HG03558 (cell line): ENCODE results near the gene TAF10.

Experiments
- ATAC-seq: cut with Tn5 transposase; IDR thresholded peaks from one replicate; pipeline ENCODE4 v1.9.1; 2021; ENCODE audit warnings: moderate number of reproducible peaks; ENCODE audit not compliant: unreplicated experiment; ENCODE audit errors: extremely low read depth

The TAF10 gene

GRCh38 chr11:6610591-6610990 is 1.4 kb downstream of the TAF10 start:
- no peak for ATAC-seq

DNA sequence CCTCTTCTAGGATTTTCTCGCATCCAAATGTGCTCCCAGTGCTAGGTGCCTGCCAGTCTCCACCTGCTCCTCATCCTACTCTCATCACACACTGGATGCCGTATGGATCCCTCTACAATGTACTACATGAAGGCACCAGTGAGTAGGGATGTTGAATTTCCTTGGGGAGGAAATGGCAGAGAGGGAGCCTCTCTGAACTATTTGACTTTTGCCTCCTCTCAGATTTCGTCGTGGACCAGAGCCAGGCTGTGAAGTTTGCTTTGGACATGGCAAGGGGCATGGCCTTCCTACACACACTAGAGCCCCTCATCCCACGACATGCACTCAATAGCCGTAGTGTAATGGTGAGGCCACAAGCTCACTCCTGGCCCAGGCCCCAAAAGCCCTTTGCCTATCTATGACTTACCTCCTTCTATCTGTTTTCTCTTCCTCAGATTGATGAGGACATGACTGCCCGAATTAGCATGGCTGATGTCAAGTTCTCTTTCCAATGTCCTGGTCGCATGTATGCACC is 2.5 kb downstream of the TAF10 start:
- ATAC-seq = no peak

GRCh38 chr11:6608726-6609501 is 3.1 kb downstream of the TAF10 start:
- no peak for ATAC-seq

- ATAC-seq = no peak
Measured at GRCh38 chr11:6608011-6608410, 4.0 kb downstream of the TAF10 start.

DNA sequence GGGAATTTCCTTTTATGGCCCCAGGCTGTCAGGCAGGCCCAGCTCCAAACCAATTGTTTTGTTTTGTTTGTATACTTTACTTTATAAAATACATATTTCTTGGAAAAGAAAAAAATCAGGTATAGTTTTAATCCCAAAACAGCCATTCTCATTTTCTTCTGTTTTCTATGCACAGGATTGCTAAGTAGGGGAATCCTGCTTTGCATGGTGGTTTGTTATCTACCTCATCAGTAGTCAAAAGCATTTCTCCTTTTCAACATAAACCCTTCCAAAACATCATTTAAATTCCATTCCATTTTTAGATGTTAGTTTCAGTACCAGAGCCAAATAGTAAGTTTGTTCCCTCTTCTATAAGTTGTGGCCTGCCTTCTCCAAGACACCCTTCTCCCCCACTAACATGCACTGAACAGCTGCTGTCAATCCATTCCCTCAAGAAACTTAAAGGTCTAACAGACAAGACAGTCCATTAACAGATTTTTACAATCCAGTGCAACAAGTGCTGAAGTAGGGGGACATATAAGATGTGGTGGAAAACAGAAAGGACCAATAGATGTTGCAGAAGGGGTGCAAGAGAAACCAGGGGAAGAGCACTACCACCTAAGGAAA is 4.7 kb downstream of the TAF10 start:
- ATAC-seq = no peak

GRCh38 chr11:6606471-6607189 is 5.4 kb downstream of the TAF10 start:
- ATAC-seq = peak; percentile 34

GRCh38 chr11:6604790-6605189 is 7.2 kb downstream of the TAF10 start:
- ATAC-seq = no peak

DNA sequence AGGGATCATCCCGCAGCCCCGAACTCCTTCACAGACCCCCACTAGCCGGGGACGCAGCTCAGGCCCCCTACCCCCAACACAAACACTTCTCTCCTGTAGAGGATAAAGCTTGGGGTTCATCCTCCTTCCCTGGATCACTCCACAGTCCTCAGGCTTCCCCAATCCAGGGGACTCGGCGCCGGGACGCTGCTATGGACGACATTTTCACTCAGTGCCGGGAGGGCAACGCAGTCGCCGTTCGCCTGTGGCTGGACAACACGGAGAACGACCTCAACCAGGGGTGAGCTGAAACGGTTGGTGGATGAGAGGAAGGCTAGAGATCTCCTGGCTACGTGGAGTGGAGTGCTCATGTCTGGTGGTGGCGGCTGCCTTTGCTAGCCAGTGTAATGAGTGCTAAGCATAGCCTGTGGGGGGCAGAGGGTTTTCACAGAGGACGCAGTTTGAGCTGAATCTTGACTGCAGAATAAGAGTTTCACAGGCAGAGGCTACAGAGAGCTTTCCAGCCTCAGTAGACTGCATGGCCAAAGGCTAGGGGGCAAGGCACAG is 7.9 kb downstream of the TAF10 start:
- ATAC-seq = peak; percentile 21

DNA sequence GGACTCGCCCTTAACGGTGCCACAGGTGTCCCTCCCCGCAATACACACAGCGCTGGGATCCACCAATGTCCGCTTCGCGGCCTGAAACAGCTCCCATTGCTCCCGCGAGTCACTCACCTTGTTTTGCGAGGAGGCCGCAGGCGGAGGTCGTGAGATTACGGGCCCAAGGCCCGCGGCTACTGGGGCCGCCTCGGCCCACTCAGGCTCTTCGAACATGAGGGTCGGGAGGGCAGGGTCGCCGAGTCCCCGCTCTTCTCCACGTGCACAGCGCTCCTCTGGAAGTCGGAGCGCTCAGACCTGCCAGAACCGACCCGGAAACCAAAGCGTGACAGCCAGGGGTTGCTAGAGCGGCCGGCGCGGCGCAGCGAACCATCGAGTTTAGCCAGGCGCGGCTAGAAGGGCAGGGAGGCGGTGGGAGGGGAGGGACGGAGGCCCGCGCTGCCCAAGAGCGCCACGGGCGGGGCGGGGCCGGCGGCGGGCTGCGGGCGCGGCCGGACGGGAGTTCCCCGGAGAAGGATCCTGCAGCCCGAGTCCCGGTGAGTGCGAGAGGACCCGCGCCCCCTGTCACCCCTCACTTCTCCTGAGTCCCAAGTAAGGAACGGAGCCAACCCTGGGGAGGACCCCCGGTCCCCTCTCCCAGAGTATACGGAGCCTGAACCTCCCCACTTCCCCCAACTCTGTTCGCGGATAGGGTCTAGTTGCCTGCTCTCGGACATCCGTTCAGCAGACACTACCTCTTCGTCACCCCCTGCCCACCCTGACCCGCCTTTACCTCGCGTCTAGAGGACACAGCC is 8.5 kb downstream of the TAF10 start, which contains the start of the genes ILK and RRP8:
Gene ILK (plus strand): TSS at position 488 of the 794 bp plus-strand sequence. CDS start 498 bp downstream, outside the sequence.
Gene RRP8 (minus strand): TSS at position 330 of the 794 bp plus-strand sequence. CDS start 114 bp downstream, at position 216.
- peak; percentile 49 for ATAC-seq

- no peak for ATAC-seq
Measured at GRCh38 chr11:6602096-6602940, 9.7 kb downstream of the TAF10 start.

- ATAC-seq = no peak
Measured at GRCh38 chr11:6601041-6601461, 11.0 kb downstream of the TAF10 start.

DNA sequence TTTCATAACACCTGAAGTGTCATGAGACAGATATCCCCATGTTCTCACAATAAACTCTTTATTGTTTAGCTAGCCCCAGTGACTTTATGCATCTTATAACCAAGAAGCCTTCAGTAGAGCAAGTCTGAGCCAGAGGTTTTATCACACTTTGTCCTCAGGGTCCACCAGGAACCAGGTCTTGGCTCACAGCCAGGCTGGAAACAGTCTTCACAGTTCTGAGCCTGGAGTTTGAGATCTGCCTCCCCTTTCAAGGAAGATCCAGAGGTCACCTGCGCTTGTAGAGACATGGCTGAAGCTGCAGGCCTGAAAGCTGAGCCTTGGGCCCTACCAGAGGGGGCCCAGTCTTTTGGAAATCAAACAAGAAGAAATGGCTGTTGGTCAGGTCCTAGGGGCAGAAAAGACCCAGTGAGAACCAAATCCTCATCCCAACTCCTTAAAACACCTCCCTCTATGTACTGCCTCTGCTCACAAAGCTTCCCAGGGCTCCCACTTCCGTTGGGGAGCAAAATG is 12.1 kb downstream of the TAF10 start:
- ATAC-seq = no peak

DNA sequence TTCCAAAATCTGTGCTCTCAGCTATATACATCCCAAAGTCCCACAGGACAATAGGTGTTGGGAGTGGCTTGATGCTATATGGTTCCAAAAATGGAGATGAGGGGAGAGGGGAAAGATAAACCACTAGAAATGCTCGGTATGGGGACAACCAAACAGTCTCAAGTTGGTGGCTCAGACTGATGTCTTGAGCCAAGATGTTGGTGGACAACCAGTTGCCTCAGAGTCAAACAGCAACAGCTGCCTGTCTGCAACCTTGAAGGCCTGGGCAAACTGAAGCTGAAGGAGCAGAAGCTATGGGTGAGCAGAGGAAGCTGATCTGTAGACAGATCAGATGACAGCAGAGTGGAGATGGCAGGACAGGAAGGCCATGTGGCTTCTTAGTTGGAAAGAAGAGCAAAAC is 12.6 kb downstream of the TAF10 start:
- ATAC-seq = no peak

DNA sequence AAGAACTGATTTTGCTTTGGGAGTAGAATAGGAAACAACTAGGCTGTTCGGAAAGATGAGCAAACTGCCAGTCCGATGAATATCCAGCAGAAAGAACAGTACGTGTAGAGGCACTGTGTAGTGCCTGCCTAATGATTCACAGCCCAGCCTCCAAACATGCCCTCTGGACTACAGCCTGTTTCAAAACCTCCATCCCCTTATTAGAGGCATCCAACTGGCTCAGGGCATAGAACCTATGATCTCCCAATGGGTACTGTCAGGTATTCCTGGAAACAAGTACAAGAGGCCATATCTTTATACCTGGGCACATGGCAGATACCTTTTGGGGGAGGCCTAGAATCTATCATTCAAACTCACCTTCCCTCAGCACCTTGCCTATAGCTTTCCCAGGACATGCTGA is 13.5 kb downstream of the TAF10 start:
- no peak for ATAC-seq

GRCh38 chr11:6596239-6596877 is 15.7 kb downstream of the TAF10 start:
- ATAC-seq = no peak

GRCh38 chr11:6594142-6594768 is 17.8 kb downstream of the TAF10 start:
- ATAC-seq = no peak

- ATAC-seq = no peak
Measured at GRCh38 chr11:6588018-6588417, 24.0 kb downstream of the TAF10 start.
